ENCODE data around the gene SKP1. TPM values are rescaled to one million over a fixed set of nuclear protein-coding genes. Genes with fewer than 3 reads are reported as not detected.

Gene SKP1
- total RNA-seq, 1 donor from 2014 or later: 248 TPM

GRCh38 chr5:134130239-134130945, 46.4 kb downstream of the SKP1 start:
- DNase-seq (ENCODE audit: low read depth, low spot score): no peak

GRCh38 chr5:134129411-134130238, 47.1 kb downstream of the SKP1 start:
- no peak for DNase-seq (ENCODE audit: low read depth, low spot score)

GRCh38 chr5:134128648-134128995, 48.1 kb downstream of the SKP1 start:
- DNase-seq (ENCODE audit: low read depth, low spot score): no peak

- no peak for DNase-seq (ENCODE audit: low read depth, low spot score)
Observed at GRCh38 chr5:134127988-134128647, 48.6 kb downstream of the SKP1 start.

GRCh38 chr5:134127376-134127861, 49.3 kb downstream of the SKP1 start:
- DNase-seq (ENCODE audit: low read depth, low spot score): peak; percentile 19

GRCh38 chr5:134125039-134126015, 51.4 kb downstream of the SKP1 start:
- DNase-seq (ENCODE audit: low read depth, low spot score): no peak

GRCh38 chr5:134124289-134125038, 52.3 kb downstream of the SKP1 start:
- no peak for DNase-seq (ENCODE audit: low read depth, low spot score)

- DNase-seq (ENCODE audit: low read depth, low spot score): no peak
Observed at GRCh38 chr5:134123360-134123759, 53.4 kb downstream of the SKP1 start.

GRCh38 chr5:134122530-134122929, 54.2 kb downstream of the SKP1 start:
- no peak for DNase-seq (ENCODE audit: low read depth, low spot score)

GRCh38 chr5:134120386-134121138, 56.2 kb downstream of the SKP1 start:
- DNase-seq (ENCODE audit: low read depth, low spot score): no peak

GRCh38 chr5:134119720-134120119, 57.0 kb downstream of the SKP1 start:
- DNase-seq (ENCODE audit: low read depth, low spot score): no peak

GRCh38 chr5:134118212-134118835, 58.4 kb downstream of the SKP1 start:
- no peak for DNase-seq (ENCODE audit: low read depth, low spot score)

- DNase-seq (ENCODE audit: low read depth, low spot score): no peak
Observed at GRCh38 chr5:134116789-134117761, 59.7 kb downstream of the SKP1 start.

- no peak for DNase-seq (ENCODE audit: low read depth, low spot score)
Observed at GRCh38 chr5:134116286-134116685, 60.5 kb downstream of the SKP1 start.

GRCh38 chr5:134115806-134116175, 61.0 kb downstream of the SKP1 start:
- no peak for DNase-seq (ENCODE audit: low read depth, low spot score)

- no peak for DNase-seq (ENCODE audit: low read depth, low spot score)
Observed at GRCh38 chr5:134114886-134115805, 61.6 kb downstream of the SKP1 start.
